Activated T-helper 1 cell treated with anti-CD3 and anti-CD28 coated beads, Interleukin-2, amount 50 U/mL, for 16 hours (primary cell): ENCODE results near the gene ATG9A.

Source experiments
- DNase-seq, 2 donors: peaks; one replicate each; pipeline ENCODE4 v3.0.0-alpha.2; 2020; ENCODE audit warnings: low read depth in 1 of 2, low spot score in 1 of 2

The ATG9A gene

GRCh38 chr2:219223831-219224610 is 5.4 kb downstream of the ATG9A start:
- no peak for DNase-seq

- no peak for DNase-seq
Observed at GRCh38 chr2:219221957-219222518, 7.4 kb downstream of the ATG9A start.

- no peak for DNase-seq
Observed at GRCh38 chr2:219220652-219221402, 8.6 kb downstream of the ATG9A start.

GRCh38 chr2:219219784-219220532 is 9.5 kb downstream of the ATG9A start:
- DNase-seq, result no peak

- peak; percentile 60 to 79 for DNase-seq
Observed at GRCh38 chr2:219218732-219219701, 10.4 kb downstream of the ATG9A start, which contains the start of gene ABCB6. Gene ABCB6 (minus strand): TSS chr2:219218958. CDS start chr2:219218673, 285 bp downstream.

GRCh38 chr2:219218217-219218731 is 11.2 kb downstream of the ATG9A start:
- DNase-seq, result no peak

- DNase-seq, result no peak
Observed at GRCh38 chr2:219216535-219216915, 12.9 kb downstream of the ATG9A start.

GRCh38 chr2:219215871-219216534 is 13.4 kb downstream of the ATG9A start:
- DNase-seq, result no peak

GRCh38 chr2:219214786-219215185 is 14.7 kb downstream of the ATG9A start:
- no peak for DNase-seq

- no peak for DNase-seq
Observed at GRCh38 chr2:219214141-219214540, 15.3 kb downstream of the ATG9A start.

GRCh38 chr2:219213486-219214071 is 15.9 kb downstream of the ATG9A start:
- no peak for DNase-seq

- no peak for DNase-seq
Observed at GRCh38 chr2:219213026-219213415, 16.4 kb downstream of the ATG9A start.

- no peak for DNase-seq
Observed at GRCh38 chr2:219210886-219211362, 18.5 kb downstream of the ATG9A start.

GRCh38 chr2:219210196-219210885 is 19.1 kb downstream of the ATG9A start:
- DNase-seq, result no peak

- DNase-seq, result no peak
Observed at GRCh38 chr2:219209236-219210195, 19.9 kb downstream of the ATG9A start.

GRCh38 chr2:219207884-219208740 is 21.3 kb downstream of the ATG9A start:
- no peak for DNase-seq
